ENCODE measurements around the gene ENAM. TPM values are rescaled to one million over a fixed set of nuclear protein-coding genes. Genes with fewer than 3 reads are reported as not detected.

The ENAM gene, protein sequence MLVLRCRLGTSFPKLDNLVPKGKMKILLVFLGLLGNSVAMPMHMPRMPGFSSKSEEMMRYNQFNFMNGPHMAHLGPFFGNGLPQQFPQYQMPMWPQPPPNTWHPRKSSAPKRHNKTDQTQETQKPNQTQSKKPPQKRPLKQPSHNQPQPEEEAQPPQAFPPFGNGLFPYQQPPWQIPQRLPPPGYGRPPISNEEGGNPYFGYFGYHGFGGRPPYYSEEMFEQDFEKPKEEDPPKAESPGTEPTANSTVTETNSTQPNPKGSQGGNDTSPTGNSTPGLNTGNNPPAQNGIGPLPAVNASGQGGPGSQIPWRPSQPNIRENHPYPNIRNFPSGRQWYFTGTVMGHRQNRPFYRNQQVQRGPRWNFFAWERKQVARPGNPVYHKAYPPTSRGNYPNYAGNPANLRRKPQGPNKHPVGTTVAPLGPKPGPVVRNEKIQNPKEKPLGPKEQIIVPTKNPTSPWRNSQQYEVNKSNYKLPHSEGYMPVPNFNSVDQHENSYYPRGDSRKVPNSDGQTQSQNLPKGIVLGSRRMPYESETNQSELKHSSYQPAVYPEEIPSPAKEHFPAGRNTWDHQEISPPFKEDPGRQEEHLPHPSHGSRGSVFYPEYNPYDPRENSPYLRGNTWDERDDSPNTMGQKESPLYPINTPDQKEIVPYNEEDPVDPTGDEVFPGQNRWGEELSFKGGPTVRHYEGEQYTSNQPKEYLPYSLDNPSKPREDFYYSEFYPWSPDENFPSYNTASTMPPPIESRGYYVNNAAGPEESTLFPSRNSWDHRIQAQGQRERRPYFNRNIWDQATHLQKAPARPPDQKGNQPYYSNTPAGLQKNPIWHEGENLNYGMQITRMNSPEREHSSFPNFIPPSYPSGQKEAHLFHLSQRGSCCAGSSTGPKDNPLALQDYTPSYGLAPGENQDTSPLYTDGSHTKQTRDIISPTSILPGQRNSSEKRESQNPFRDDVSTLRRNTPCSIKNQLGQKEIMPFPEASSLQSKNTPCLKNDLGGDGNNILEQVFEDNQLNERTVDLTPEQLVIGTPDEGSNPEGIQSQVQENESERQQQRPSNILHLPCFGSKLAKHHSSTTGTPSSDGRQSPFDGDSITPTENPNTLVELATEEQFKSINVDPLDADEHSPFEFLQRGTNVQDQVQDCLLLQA
- not detected in 2 replicates for total RNA-seq (2016; rRNA removed; fragmentation: Illumina TruSeq; extraction: Trizol)
- total RNA-seq (2016; cell fraction: cytosol; rRNA removed; fragmentation: Illumina TruSeq; extraction: Trizol; ENCODE audit: low read depth): not detected in 2 replicates
- not detected in 2 replicates for total RNA-seq (2016; cell fraction: insoluble cytoplasmic fraction; rRNA removed; fragmentation: Illumina TruSeq; extraction: Trizol)
- total RNA-seq (2016; cell fraction: membrane; rRNA removed; fragmentation: Illumina TruSeq; extraction: Trizol): not detected in 2 replicates
- total RNA-seq (2016; cell fraction: nucleus; rRNA removed; fragmentation: Illumina TruSeq; extraction: Trizol): not detected in 2 replicates
- polyA plus RNA-seq (2011; rRNA removed): 0.01 TPM in 1 of 2 replicates, not detected in the other
- 0.12 TPM in 1 of 2 replicates, not detected in the other for polyA plus RNA-seq (2011; cell fraction: cytosol; rRNA removed)
- polyA plus RNA-seq (2011; cell fraction: nucleus; rRNA removed): not detected in 2 replicates
- not detected in 2 replicates for polyA plus RNA-seq (2012)
- not detected in 2 replicates for polyA plus RNA-seq (2016; cell fraction: cytosol; fragmentation: Illumina TruSeq; extraction: Trizol; ENCODE audit: low read depth)
- polyA plus RNA-seq (2016; cell fraction: insoluble cytoplasmic fraction; fragmentation: Illumina TruSeq; extraction: Trizol; ENCODE audit: low read depth): not detected in 2 replicates
- polyA plus RNA-seq (2016; cell fraction: membrane; fragmentation: Illumina TruSeq; extraction: Trizol; ENCODE audit: low read depth): not detected in 2 replicates
- not detected in 2 replicates for polyA plus RNA-seq (2016; cell fraction: nucleus; fragmentation: Illumina TruSeq; extraction: Trizol; ENCODE audit: insufficient read depth, low read depth)
- polyA minus RNA-seq (2011; rRNA and poly(A)+ RNA removed; ENCODE audit: low replicate concordance): not detected in 2 replicates
- not detected in 2 replicates for polyA minus RNA-seq (2011; cell fraction: cytosol; rRNA and poly(A)+ RNA removed)
- polyA minus RNA-seq (2011; cell fraction: nucleus; rRNA and poly(A)+ RNA removed): not detected in 2 replicates
- not detected for Bru-seq, nascent RNA
- percentile 6 among the genes with signal in this experiment for BruChase-seq, experiment 1, labeled RNA remaining after a 6-hour chase
- BruChase-seq, experiment 2, labeled RNA remaining after a 2-hour chase: not detected
- long read RNA-seq, experiment 1: 0 reads
- long read RNA-seq, experiment 2: 0 reads

DNA sequence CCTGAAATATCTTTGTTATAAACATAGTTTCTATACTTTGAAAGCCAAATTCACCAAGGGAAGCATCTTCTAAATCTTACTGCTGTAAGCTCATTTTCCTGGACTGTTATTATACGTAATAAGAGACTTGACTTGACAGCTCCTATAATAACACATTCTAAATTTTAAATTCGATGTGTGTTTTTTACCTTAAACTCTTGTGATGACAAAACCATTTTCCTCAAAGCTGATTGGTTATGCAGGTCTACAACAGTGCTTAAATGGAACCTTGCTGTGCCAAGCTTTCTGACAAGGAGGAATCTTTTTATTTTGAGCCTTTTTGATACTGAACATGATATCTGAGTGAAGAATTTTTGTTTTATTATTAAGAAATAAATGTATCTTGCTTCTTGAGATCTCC, at the start of gene ENAM:
Gene ENAM (plus strand): TSS at position 301 of the 400 bp plus-strand sequence. CDS start 757 bp downstream, outside the sequence.
- in situ Hi-C loops (cut with HindIII; ENCODE audit: extremely low pct_ligation_motif_present, low pct_unique_long_range_greater_than_20kb): no loop called here
- ChIA-PET CTCF (ENCODE audit: low intra/inter-chr PET ratio, low total read pairs) (no interaction called here), POLR2A (no interaction called here)
- Histone ChIP-seq H3K9ac (ENCODE audit: insufficient read depth, low read depth, low read length) (no peak within 1 kb of the TSS), H3K4me3 (replicated peaks in 1 of 3; ENCODE audit: insufficient read depth in 1 of 3, low read depth in 2 of 3, low read length in 3 of 3) (no peak within 1 kb of the TSS), H3K4me2 (ENCODE audit: low read depth, low read length) (no peak within 1 kb of the TSS), H3K4me1 (ENCODE audit: insufficient read depth, low read length) (no peaks in the 10 kb centered on the region), H3K36me3 (replicated peaks in 1 of 2; ENCODE audit: control insufficient read depth in 1 of 2, insufficient read depth in 2 of 2, low read length in 2 of 2) (no peaks in the 10 kb centered on the region), H3K27ac (ENCODE audit: extremely low read length, insufficient read depth, low read length) (no peak within 1 kb of the TSS), H3K79me2 (ENCODE audit: insufficient read depth, low read length) (no peaks in the 10 kb centered on the region), H3K9me3 (ENCODE audit: low read length) (no peaks in the 10 kb centered on the region), H3K27me3 (ENCODE audit: control insufficient read depth in 1 of 2, insufficient read depth in 2 of 2, low read length in 2 of 2) (no peaks in the 10 kb centered on the region), H2AFZ (ENCODE audit: low read length) (no peak within 1 kb of the TSS), H4K20me1 (ENCODE audit: insufficient read depth, low read length) (no peaks in the 10 kb centered on the region)
- BruUV-seq (replicated peaks): no TSS peak
- FAIRE-seq: no peak
- intact Hi-C loops (cut with micrococcal nuclease; ENCODE audit: unreplicated experiment): no loop called here
- no peak for DNase-seq (ENCODE audit: low spot score)
- WGBS (ENCODE audit: low lambda C conversion rate): 2% methylated on average over 2 of the region's 2 CpGs
- no peak for ATAC-seq
- no peak for TF ChIP-seq MEIS2 (CRISPR knock-in tag; IDR thresholded peaks at IDR 0.05)
- TF ChIP-seq KDM5B (CRISPR knock-in tag; IDR thresholded peaks at IDR 0.05; ENCODE audit: borderline replicate concordance): no peak
- TF ChIP-seq, protein P1, sequence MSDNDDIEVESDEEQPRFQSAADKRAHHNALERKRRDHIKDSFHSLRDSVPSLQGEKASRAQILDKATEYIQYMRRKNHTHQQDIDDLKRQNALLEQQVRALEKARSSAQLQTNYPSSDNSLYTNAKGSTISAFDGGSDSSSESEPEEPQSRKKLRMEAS (IDR thresholded peaks at IDR 0.05): no peak
- no peak for TF ChIP-seq KAT8 (CRISPR knock-in tag; IDR thresholded peaks at IDR 0.05)
- no peak for TF ChIP-seq ZFP37 (CRISPR knock-in tag; IDR thresholded peaks at IDR 0.05; ENCODE audit: borderline replicate concordance)
- TF ChIP-seq KLF6 (CRISPR knock-in tag; IDR thresholded peaks at IDR 0.05): no peak
- no peak for TF ChIP-seq CHD2 (IDR thresholded peaks at IDR 0.05; ENCODE audit: low read depth, low read length)
- no peak for TF ChIP-seq THAP11 (CRISPR knock-in tag; IDR thresholded peaks at IDR 0.05)
- no peak for TF ChIP-seq SAFB2 (CRISPR knock-in tag; IDR thresholded peaks at IDR 0.05; ENCODE audit: borderline replicate concordance, low read depth)
- TF ChIP-seq SYNCRIP (IDR thresholded peaks at IDR 0.05; ENCODE audit: insufficient read depth, low read depth, low read length): no peak
- TF ChIP-seq TEAD2 (CRISPR knock-in tag; IDR thresholded peaks at IDR 0.05): no peak
- no peak for TF ChIP-seq RFX3 (CRISPR knock-in tag; IDR thresholded peaks at IDR 0.05)
- TF ChIP-seq, protein P2, sequence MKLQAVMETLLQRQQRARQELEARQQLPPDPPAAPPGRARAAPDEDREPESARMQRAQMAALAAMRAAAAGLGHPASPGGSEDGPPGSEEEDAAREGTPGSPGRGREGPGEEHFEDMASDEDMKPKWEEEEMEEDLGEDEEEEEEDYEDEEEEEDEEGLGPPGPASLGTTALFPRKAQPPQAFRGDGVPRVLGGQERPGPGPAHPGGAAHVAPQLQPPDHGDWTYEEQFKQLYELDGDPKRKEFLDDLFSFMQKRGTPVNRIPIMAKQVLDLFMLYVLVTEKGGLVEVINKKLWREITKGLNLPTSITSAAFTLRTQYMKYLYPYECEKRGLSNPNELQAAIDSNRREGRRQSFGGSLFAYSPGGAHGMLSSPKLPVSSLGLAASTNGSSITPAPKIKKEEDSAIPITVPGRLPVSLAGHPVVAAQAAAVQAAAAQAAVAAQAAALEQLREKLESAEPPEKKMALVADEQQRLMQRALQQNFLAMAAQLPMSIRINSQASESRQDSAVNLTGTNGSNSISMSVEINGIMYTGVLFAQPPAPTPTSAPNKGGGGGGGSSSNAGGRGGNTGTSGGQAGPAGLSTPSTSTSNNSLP (IDR thresholded peaks at IDR 0.05; ENCODE audit: low read depth, low read length): no peak
- TF ChIP-seq, protein P3, sequence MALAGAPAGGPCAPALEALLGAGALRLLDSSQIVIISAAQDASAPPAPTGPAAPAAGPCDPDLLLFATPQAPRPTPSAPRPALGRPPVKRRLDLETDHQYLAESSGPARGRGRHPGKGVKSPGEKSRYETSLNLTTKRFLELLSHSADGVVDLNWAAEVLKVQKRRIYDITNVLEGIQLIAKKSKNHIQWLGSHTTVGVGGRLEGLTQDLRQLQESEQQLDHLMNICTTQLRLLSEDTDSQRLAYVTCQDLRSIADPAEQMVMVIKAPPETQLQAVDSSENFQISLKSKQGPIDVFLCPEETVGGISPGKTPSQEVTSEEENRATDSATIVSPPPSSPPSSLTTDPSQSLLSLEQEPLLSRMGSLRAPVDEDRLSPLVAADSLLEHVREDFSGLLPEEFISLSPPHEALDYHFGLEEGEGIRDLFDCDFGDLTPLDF (CRISPR knock-in tag; IDR thresholded peaks at IDR 0.05): no peak
- TF ChIP-seq ZNF607 (CRISPR knock-in tag; IDR thresholded peaks at IDR 0.05; ENCODE audit: borderline replicate concordance): no peak
